ENCODE measurements around the gene AKR1B15. TPM values are rescaled to one million over a fixed set of nuclear protein-coding genes. Genes with fewer than 3 reads are reported as not detected.

The AKR1B15 gene
- polyA plus RNA-seq, 3 donors = not detected

DNA sequence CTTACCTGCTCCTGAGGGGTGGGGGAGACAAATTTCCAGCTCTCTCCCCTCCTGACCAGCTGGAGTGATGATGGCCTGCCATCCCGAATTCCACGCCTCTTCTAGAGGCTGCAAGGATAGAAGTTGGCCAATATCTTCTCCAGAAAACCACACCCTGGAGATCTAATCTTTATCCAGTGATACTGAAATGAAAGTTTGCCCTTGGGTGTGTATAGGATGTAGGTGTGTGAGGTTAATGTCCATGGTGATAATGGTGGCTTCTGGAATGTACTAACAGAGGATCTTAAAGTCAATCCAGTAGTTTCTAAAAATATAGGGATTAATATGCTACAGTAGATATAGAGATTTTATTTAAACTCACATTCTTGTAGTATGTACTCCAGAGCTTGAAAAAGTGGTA is 22.2 kb downstream of the AKR1B15 start:
- H3K9me3 Mint-ChIP-seq = peaks cover 5 to 24% (median 17%) of the 10 kb centered on the region in 7 donors
- no peak overlapping the region for H3K4me3 Mint-ChIP-seq
- no peak overlapping the region for H3K4me3 ChIP-seq (replicated peaks in 1 of 3; ENCODE audit: low read depth in 2 of 3, low read length in 3 of 3)
- no peaks in the 10 kb centered on the region for H3K4me1 Mint-ChIP-seq
- H2AFZ ChIP-seq (ENCODE audit: insufficient read depth, low read depth, low read length, poor library complexity, severe bottlenecking) = no peak overlapping the region
- no peaks in the 10 kb centered on the region for H4K20me1 ChIP-seq (ENCODE audit: insufficient read depth, low read length)
- intact Hi-C loops (cut with micrococcal nuclease) = no loop called here
- no peak overlapping the region for H3K4me2 ChIP-seq (replicated peaks; ENCODE audit: extremely low read depth, low read length, poor library complexity, severe bottlenecking)
- H3K79me2 ChIP-seq (ENCODE audit: insufficient read depth, low read length) = no peaks in the 10 kb centered on the region
- no CpG with 5 or more reads among the region's 2 CpGs for WGBS (ENCODE audit: insufficient coverage)
- H3K4me1 ChIP-seq (ENCODE audit: control insufficient read depth in 1 of 2, insufficient read depth in 2 of 2, low read length in 2 of 2) = no peaks in the 10 kb centered on the region
- H3K36me3 ChIP-seq (replicated peaks in 1 of 2; ENCODE audit: control insufficient read depth in 1 of 2, insufficient read depth in 2 of 2, low read length in 2 of 2) = no peaks in the 10 kb centered on the region
- H3K27ac ChIP-seq (ENCODE audit: low read depth in 1 of 2, low read length in 2 of 2) = no peak overlapping the region
- peaks cover 8 to 14% of the 10 kb centered on the region in 2 donors for H3K9me3 ChIP-seq (replicated peaks in 1 of 2; ENCODE audit: control insufficient read depth in 1 of 2, insufficient read depth in 1 of 2, low read length in 2 of 2)
- H3K27me3 Mint-ChIP-seq (ENCODE audit: low read depth in 3 of 3) = peaks cover 3 to 4% (median 3%) of the 10 kb centered on the region in 3 donors
- H3K9ac ChIP-seq (ENCODE audit: insufficient read depth, low read length, poor library complexity, severe bottlenecking) = no peak overlapping the region
- no peaks in the 10 kb centered on the region for H3K36me3 Mint-ChIP-seq
- TF ChIP-seq, protein P1, sequence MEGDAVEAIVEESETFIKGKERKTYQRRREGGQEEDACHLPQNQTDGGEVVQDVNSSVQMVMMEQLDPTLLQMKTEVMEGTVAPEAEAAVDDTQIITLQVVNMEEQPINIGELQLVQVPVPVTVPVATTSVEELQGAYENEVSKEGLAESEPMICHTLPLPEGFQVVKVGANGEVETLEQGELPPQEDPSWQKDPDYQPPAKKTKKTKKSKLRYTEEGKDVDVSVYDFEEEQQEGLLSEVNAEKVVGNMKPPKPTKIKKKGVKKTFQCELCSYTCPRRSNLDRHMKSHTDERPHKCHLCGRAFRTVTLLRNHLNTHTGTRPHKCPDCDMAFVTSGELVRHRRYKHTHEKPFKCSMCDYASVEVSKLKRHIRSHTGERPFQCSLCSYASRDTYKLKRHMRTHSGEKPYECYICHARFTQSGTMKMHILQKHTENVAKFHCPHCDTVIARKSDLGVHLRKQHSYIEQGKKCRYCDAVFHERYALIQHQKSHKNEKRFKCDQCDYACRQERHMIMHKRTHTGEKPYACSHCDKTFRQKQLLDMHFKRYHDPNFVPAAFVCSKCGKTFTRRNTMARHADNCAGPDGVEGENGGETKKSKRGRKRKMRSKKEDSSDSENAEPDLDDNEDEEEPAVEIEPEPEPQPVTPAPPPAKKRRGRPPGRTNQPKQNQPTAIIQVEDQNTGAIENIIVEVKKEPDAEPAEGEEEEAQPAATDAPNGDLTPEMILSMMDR (IDR thresholded peaks at IDR 0.05) = no peak
- H3K27ac Mint-ChIP-seq = no peak overlapping the region
- no peak for DNase-seq
- H3K27me3 ChIP-seq (ENCODE audit: control insufficient read depth in 2 of 2, insufficient read depth in 2 of 2, low read length in 2 of 2) = no peaks in the 10 kb centered on the region

DNA sequence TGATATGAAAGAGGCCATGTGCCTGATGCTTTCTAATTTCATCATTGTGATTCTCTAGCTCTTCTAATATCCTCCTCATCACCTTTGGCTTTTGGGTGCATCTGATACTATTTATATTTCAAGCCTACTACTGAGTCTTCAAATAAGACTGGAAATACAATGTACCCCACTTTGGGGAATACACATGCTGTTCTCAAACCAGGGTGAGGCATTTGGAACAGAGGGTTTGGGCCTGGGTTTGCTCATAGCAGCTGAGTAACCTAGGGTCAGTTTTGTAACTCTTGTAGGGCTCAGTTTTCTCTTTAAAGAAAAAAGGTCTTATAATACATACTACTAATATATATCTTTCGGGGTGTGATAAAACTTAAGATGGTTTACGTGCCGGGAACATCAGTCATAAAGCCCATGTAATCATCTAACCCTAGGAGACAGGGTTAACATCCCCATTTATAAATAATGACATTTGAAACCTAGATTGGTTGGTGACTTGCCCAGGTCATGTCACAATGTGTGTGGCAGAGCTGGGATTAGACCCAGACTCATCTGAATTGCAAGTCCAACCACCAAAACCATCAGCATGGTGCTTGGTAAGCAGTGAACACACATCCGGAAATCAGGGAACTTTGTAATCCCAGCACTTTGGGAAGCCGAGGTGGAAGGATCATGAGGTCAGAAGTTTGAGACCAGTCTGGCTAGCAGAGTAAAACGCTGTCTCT is 23.0 kb downstream of the AKR1B15 start:
- Histone ChIP-seq H3K4me2 (replicated peaks; ENCODE audit: extremely low read depth, low read length, poor library complexity, severe bottlenecking) (no peak overlapping the region), H3K9ac (ENCODE audit: insufficient read depth, low read length, poor library complexity, severe bottlenecking) (no peak overlapping the region), H3K4me3 (replicated peaks in 1 of 3; ENCODE audit: low read depth in 2 of 3, low read length in 3 of 3) (no peak overlapping the region), H3K9me3 (replicated peaks in 1 of 2; ENCODE audit: control insufficient read depth in 1 of 2, insufficient read depth in 1 of 2, low read length in 2 of 2) (peaks cover 8 to 14% of the 10 kb centered on the region in 2 donors), H3K79me2 (ENCODE audit: insufficient read depth, low read length) (no peaks in the 10 kb centered on the region), H2AFZ (ENCODE audit: insufficient read depth, low read depth, low read length, poor library complexity, severe bottlenecking) (no peak overlapping the region), H3K27me3 (ENCODE audit: control insufficient read depth in 2 of 2, insufficient read depth in 2 of 2, low read length in 2 of 2) (no peaks in the 10 kb centered on the region), H3K4me1 (ENCODE audit: control insufficient read depth in 1 of 2, insufficient read depth in 2 of 2, low read length in 2 of 2) (no peaks in the 10 kb centered on the region), H3K27ac (ENCODE audit: low read depth in 1 of 2, low read length in 2 of 2) (no peak overlapping the region), H4K20me1 (ENCODE audit: insufficient read depth, low read length) (no peaks in the 10 kb centered on the region), H3K36me3 (replicated peaks in 1 of 2; ENCODE audit: control insufficient read depth in 1 of 2, insufficient read depth in 2 of 2, low read length in 2 of 2) (no peaks in the 10 kb centered on the region)
- intact Hi-C loops (cut with micrococcal nuclease) = no loop called here
- peaks cover 5 to 24% (median 17%) of the 10 kb centered on the region in 7 donors for H3K9me3 Mint-ChIP-seq
- no peaks in the 10 kb centered on the region for H3K36me3 Mint-ChIP-seq
- 90% methylated on average over 2 of the region's 6 CpGs for WGBS (ENCODE audit: insufficient coverage)
- no peak overlapping the region for H3K4me3 Mint-ChIP-seq
- no peaks in the 10 kb centered on the region for H3K4me1 Mint-ChIP-seq
- H3K27ac Mint-ChIP-seq = no peak overlapping the region
- peaks cover 1 to 4% (median 3%) of the 10 kb centered on the region in 3 donors for H3K27me3 Mint-ChIP-seq (ENCODE audit: low read depth in 3 of 3)
- TF ChIP-seq, protein P1 (IDR thresholded peaks at IDR 0.05) = no peak
- DNase-seq = no peak

All from CD14-positive monocyte (primary cell).